Body of pancreas (tissue), 4 donors: ENCODE results near the gene RAD51B. TPM values are rescaled to one million over a fixed set of nuclear protein-coding genes. Genes with fewer than 3 reads are reported as not detected.

Source experiments
- ATAC-seq: fragments of 150-250 bp; one replicate; pipeline ENCODE4 v1.9.1; 2016
- DNase-seq, 4 donors: peaks; one replicate each; pipeline ENCODE4 v3.0.0-alpha.2; 2019
- H3K27ac ChIP-seq, 4 donors: fragments of 200-600 bp; sonication (generic); 1 replicate in 3 of 4; 2 replicates in 1 of 4; pipeline versions ENCODE4 v1.5.1 to v1.6.1; 2016 to 2019; ENCODE audit warnings: mild to moderate bottlenecking in 1 of 4, mixed read lengths in 1 of 4, moderate library complexity in 1 of 4
- H3K27me3 ChIP-seq, 2 donors: fragments of 200-600 bp; sonication (generic); one replicate each; pipeline ENCODE4 v1.6.0; 2016; ENCODE audit warnings: mild to moderate bottlenecking in 1 of 2
- H3K36me3 ChIP-seq, 2 donors: fragments of 200-600 bp; sonication (generic); replicated peaks in 1 of 2; 2 replicates each; pipeline ENCODE4 v1.5.1; 2016; ENCODE audit warnings: low read depth in 2 of 2; ENCODE audit not compliant: insufficient read depth in 1 of 2
- H3K4me1 ChIP-seq: fragments of 200-600 bp; sonication (generic); one replicate; pipeline ENCODE4 v1.6.0; 2016
- H3K4me3 ChIP-seq, 2 donors: fragments of 200-600 bp; sonication (generic); 1 replicate in 1 of 2; 2 replicates in 1 of 2; pipeline ENCODE4 v1.5.1; 2016 to 2019
- H3K9me3 ChIP-seq, 3 donors: fragments of 200-600 bp; sonication (generic); 1 replicate in 2 of 3; 2 replicates in 1 of 3; pipeline ENCODE4 v1.5.1; 2016
- POLR2A ChIP-seq, 3 donors: fragments of 450-650 bp; IDR thresholded peaks; one replicate each; pipeline ENCODE4 v1.6.1; 2016; ENCODE audit warnings: antibody characterized with exemption in 3 of 3, mild to moderate bottlenecking in 2 of 3
- WGBS, 2 donors: methylation state at CpG; one replicate each; pipeline ENCODE4 v1.1.5; 2017; 5-methylcytosine and 5-hydroxymethylcytosine counted together
- intact Hi-C: fragments of 100-400 bp; cut with DNase I; formaldehyde crosslinking; loops from one replicate; pipeline ENCODE4 v1.15.1; 2023
- total RNA-seq, 2 donors: library from RNA; depleted of rRNA; stranded (reverse); fragments of >200 nt; gene quantifications; one replicate each; pipeline ENCODE4 v1.1.0, GENCODE V29; 2016
- TF ChIP-seq, protein P1 (sequence below), 7 experiments: fragments of 450-650 bp in 4 of 7; fragments of 200-600 bp in 3 of 7; sonication (generic) in 3 of 7; IDR thresholded peaks; one replicate each; pipeline ENCODE4 v1.5.1; 2016 to 2019; ENCODE audit warnings: antibody characterized with exemption in 7 of 7

RAD51B gene
- total RNA-seq, 2 donors from 2014 or later = 12.2 to 29.6 TPM

- TF ChIP-seq, protein P1, sequence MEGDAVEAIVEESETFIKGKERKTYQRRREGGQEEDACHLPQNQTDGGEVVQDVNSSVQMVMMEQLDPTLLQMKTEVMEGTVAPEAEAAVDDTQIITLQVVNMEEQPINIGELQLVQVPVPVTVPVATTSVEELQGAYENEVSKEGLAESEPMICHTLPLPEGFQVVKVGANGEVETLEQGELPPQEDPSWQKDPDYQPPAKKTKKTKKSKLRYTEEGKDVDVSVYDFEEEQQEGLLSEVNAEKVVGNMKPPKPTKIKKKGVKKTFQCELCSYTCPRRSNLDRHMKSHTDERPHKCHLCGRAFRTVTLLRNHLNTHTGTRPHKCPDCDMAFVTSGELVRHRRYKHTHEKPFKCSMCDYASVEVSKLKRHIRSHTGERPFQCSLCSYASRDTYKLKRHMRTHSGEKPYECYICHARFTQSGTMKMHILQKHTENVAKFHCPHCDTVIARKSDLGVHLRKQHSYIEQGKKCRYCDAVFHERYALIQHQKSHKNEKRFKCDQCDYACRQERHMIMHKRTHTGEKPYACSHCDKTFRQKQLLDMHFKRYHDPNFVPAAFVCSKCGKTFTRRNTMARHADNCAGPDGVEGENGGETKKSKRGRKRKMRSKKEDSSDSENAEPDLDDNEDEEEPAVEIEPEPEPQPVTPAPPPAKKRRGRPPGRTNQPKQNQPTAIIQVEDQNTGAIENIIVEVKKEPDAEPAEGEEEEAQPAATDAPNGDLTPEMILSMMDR (IDR thresholded peaks at IDR 0.05) = no peak
- TF ChIP-seq POLR2A (IDR thresholded peaks at IDR 0.05) = no peak
- Histone ChIP-seq H3K27ac (no peak overlapping the region), H3K4me1 (peaks cover 4% of the 10 kb centered on the region), H3K36me3 (no peaks in the 10 kb centered on the region), H3K9me3 (no peaks in the 10 kb centered on the region), H3K27me3 (no peaks in the 10 kb centered on the region), H3K4me3 (no peak overlapping the region)
- ATAC-seq (no peak), DNase-seq (no peak)
- intact Hi-C loops = no loop called here
Measured at GRCh38 chr14:67994531-67994930, 175.0 kb downstream of the RAD51B start.

DNA sequence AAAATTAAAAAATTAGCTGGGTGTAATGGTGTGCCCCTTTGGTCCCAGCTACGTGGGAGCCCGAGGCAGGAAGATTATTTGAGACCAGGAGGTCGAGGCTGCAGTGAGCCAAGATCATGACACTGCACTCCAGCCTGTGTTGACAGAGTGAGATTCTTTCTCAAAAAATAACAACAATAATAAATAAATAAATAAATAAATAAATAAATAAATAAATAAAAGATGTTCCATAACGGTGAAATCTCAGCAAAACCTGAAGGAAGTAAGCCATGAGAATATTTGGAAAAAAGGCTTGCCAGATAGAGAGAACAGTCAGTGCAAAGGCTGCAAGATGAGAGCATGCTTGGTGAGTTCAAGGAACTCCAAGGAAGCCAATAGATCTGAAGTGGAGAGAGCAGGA, 176.7 kb downstream of the RAD51B start:
- TF ChIP-seq, protein P1 (IDR thresholded peaks at IDR 0.05) = no peak
- no peak for TF ChIP-seq POLR2A (IDR thresholded peaks at IDR 0.05)
- Histone ChIP-seq H3K36me3 (no peaks in the 10 kb centered on the region), H3K27me3 (no peaks in the 10 kb centered on the region), H3K4me3 (no peak overlapping the region), H3K4me1 (peaks cover 14% of the 10 kb centered on the region), H3K9me3 (no peaks in the 10 kb centered on the region), H3K27ac (no peak overlapping the region)
- no peak for DNase-seq
- WGBS, 2 donors = 93 to 98% methylated on average over 4 of the region's 4 CpGs
- intact Hi-C loops = no loop called here
- no peak for ATAC-seq

DNA sequence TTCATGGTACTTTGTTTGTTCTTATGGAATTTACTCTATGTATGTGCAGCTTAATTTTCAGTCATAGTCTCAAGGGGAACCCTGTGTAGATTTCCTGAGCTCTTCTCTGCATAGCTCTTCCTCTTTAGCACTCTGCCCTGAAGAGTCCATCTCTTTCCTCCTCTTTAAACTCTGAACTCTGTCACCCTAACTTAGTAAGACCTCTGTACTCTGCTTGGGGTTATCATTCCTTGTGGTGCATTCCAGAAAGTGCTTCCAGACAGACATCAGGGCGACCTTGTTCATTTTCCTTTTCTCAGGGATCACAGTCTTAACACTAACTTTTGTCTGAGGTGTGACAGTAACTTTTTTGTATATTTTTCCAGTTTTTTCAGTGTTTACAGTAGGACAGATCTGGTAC, 179.3 kb downstream of the RAD51B start:
- no peaks in the 10 kb centered on the region for H3K27me3 ChIP-seq
- H3K27ac ChIP-seq = no peak overlapping the region
- WGBS, 2 donors = 82 to 93% methylated on average over 1 of the region's 1 CpG
- DNase-seq (no peak), ATAC-seq (no peak)
- intact Hi-C loops = no loop called here
- TF ChIP-seq, protein P1 (IDR thresholded peaks at IDR 0.05) = no peak
- TF ChIP-seq POLR2A (IDR thresholded peaks at IDR 0.05) = no peak
- H3K4me1 ChIP-seq = peaks cover 14% of the 10 kb centered on the region
- no peaks in the 10 kb centered on the region for H3K36me3 ChIP-seq
- H3K9me3 ChIP-seq = no peaks in the 10 kb centered on the region
- no peak overlapping the region for H3K4me3 ChIP-seq

DNA sequence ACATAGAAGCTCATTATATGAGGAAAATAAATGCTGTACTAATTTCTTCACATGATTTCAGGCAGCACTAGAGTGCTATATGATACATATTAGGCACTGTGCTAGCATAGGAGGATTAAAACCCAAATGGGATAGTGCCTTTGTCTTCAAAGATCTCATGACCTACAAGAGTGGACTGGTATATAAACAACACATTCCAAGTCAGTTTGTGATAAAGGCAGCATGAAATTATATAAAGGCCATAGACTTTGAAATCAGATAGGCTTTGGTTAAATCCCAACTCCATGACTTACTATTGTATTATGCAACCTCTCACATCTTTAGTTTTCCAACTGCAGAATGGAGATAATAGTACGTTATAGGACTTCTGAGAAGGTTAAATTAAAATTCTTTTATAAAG, 179.7 kb downstream of the RAD51B start:
- 0 to 54% methylated on average over 1 of the region's 1 CpG for WGBS, 2 donors
- H3K27ac ChIP-seq = peak overlapping the region in 1 of 4 donors; percentile 24

More for the DNA sequence above, 179.7 kb downstream of the RAD51B start:
- Histone ChIP-seq H3K27me3 (no peaks in the 10 kb centered on the region), H3K4me3 (no peak overlapping the region), H3K36me3 (no peaks in the 10 kb centered on the region), H3K4me1 (peaks cover 14% of the 10 kb centered on the region), H3K9me3 (no peaks in the 10 kb centered on the region)
- DNase-seq (no peak), ATAC-seq (no peak)
- intact Hi-C loops = no loop called here
- TF ChIP-seq, protein P1 (IDR thresholded peaks at IDR 0.05) = no peak
- no peak for TF ChIP-seq POLR2A (IDR thresholded peaks at IDR 0.05)
